M059J (cell line): ENCODE measurements around the gene XPNPEP2. TPM values are rescaled to one million over a fixed set of nuclear protein-coding genes. Genes with fewer than 3 reads are reported as not detected.

Experiments used
- DNase-seq: peaks from one replicate; pipeline ENCODE4 v3.0.0-alpha.2; 2012; ENCODE audit warnings: low read depth
- total RNA-seq: library from RNA; depleted of rRNA; stranded (reverse); fragments of >200 nt; shearing (Covaris generic); gene quantifications from 2 replicates; pipeline ENCODE4 v1.2.3, GENCODE V29; 2014; rRNA removed

The XPNPEP2 gene
- total RNA-seq, 1 experiment from 2014 or later = not detected

- DNase-seq = no peak
These were observed 59.7 kb downstream of the XPNPEP2 start for GRCh38 chrX:129798456-129798855.

GRCh38 chrX:129798888-129799287 is 60.1 kb downstream of the XPNPEP2 start:
- DNase-seq = no peak

- DNase-seq = no peak
These were observed 61.4 kb downstream of the XPNPEP2 start for GRCh38 chrX:129800186-129800585.

GRCh38 chrX:129802863-129803262 is 64.1 kb downstream of the XPNPEP2 start:
- no peak for DNase-seq

- DNase-seq = no peak
These were observed 66.0 kb downstream of the XPNPEP2 start for GRCh38 chrX:129804806-129805205.

- DNase-seq = no peak
These were observed 69.5 kb downstream of the XPNPEP2 start for GRCh38 chrX:129808158-129808828.

- peak; percentile 70 for DNase-seq
These were observed 70.3 kb downstream of the XPNPEP2 start for GRCh38 chrX:129808829-129809796.

- DNase-seq = no peak
These were observed 75.0 kb downstream of the XPNPEP2 start for GRCh38 chrX:129813662-129814368.

- peak; percentile 20 for DNase-seq
These were observed 79.3 kb downstream of the XPNPEP2 start for GRCh38 chrX:129818123-129818522.

Other genes with a start within 250 kb of the XPNPEP2 start
- gene SMARCA1, start 215.5 kb upstream of the XPNPEP2 start, total RNA-seq = 95.1 and 142 TPM in 2 replicates
- 31.8 and 44.7 TPM in 2 replicates for gene OCRL, start 198.7 kb upstream of the XPNPEP2 start, total RNA-seq
- 1.9 and 2.1 TPM in 2 replicates for gene APLN, start 84.0 kb upstream of the XPNPEP2 start, total RNA-seq
- gene SASH3, start 41.0 kb downstream of the XPNPEP2 start, total RNA-seq = not detected in 2 replicates
- 44.1 and 52.3 TPM in 2 replicates for gene ZDHHC9, start 104.9 kb downstream of the XPNPEP2 start, total RNA-seq
- gene UTP14A, start 167.2 kb downstream of the XPNPEP2 start, total RNA-seq = 16.9 and 37.5 TPM in 2 replicates
- 1.7 and 4.0 TPM in 2 replicates for gene BCORL1, start 243.7 kb downstream of the XPNPEP2 start, total RNA-seq